Measurements from ENCODE around the gene ARSG.

DNA sequence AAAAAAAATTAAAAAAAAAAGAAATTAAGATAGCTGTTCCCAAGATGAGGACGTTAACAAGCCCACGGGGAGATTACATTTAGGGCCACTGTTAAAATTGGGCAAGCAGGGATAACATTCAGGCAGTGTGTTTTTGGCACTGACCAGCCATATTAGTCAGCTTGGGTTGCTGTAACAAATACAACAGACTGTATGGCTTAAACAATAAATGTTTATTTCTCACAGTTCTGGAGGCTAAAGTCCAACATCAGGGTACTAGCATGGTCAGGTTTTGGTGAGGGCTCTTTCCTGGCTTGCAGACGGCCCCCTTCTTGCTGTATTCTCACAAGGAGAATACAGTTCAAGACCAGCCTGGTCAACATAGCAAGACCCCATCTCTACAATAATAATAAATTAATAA, 31.3 kb downstream of the ARSG start:
- TF ChIP-seq, protein P1, sequence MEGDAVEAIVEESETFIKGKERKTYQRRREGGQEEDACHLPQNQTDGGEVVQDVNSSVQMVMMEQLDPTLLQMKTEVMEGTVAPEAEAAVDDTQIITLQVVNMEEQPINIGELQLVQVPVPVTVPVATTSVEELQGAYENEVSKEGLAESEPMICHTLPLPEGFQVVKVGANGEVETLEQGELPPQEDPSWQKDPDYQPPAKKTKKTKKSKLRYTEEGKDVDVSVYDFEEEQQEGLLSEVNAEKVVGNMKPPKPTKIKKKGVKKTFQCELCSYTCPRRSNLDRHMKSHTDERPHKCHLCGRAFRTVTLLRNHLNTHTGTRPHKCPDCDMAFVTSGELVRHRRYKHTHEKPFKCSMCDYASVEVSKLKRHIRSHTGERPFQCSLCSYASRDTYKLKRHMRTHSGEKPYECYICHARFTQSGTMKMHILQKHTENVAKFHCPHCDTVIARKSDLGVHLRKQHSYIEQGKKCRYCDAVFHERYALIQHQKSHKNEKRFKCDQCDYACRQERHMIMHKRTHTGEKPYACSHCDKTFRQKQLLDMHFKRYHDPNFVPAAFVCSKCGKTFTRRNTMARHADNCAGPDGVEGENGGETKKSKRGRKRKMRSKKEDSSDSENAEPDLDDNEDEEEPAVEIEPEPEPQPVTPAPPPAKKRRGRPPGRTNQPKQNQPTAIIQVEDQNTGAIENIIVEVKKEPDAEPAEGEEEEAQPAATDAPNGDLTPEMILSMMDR (IDR thresholded peaks at IDR 0.05; ENCODE audit: low read depth, low read length, missing input control): no peak
- no peak for TF ChIP-seq TAF1 (conservative IDR thresholded peaks at IDR 0.05)
- no peak for TF ChIP-seq SP1 (IDR thresholded peaks at IDR 0.05)
- TF ChIP-seq, protein P2, sequence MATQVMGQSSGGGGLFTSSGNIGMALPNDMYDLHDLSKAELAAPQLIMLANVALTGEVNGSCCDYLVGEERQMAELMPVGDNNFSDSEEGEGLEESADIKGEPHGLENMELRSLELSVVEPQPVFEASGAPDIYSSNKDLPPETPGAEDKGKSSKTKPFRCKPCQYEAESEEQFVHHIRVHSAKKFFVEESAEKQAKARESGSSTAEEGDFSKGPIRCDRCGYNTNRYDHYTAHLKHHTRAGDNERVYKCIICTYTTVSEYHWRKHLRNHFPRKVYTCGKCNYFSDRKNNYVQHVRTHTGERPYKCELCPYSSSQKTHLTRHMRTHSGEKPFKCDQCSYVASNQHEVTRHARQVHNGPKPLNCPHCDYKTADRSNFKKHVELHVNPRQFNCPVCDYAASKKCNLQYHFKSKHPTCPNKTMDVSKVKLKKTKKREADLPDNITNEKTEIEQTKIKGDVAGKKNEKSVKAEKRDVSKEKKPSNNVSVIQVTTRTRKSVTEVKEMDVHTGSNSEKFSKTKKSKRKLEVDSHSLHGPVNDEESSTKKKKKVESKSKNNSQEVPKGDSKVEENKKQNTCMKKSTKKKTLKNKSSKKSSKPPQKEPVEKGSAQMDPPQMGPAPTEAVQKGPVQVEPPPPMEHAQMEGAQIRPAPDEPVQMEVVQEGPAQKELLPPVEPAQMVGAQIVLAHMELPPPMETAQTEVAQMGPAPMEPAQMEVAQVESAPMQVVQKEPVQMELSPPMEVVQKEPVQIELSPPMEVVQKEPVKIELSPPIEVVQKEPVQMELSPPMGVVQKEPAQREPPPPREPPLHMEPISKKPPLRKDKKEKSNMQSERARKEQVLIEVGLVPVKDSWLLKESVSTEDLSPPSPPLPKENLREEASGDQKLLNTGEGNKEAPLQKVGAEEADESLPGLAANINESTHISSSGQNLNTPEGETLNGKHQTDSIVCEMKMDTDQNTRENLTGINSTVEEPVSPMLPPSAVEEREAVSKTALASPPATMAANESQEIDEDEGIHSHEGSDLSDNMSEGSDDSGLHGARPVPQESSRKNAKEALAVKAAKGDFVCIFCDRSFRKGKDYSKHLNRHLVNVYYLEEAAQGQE (IDR thresholded peaks at IDR 0.05): no peak
- TF ChIP-seq, protein P3, sequence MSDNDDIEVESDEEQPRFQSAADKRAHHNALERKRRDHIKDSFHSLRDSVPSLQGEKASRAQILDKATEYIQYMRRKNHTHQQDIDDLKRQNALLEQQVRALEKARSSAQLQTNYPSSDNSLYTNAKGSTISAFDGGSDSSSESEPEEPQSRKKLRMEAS (IDR thresholded peaks at IDR 0.05): no peak
- TF ChIP-seq JUND (IDR thresholded peaks at IDR 0.05): no peak
- TF ChIP-seq HNF4G (IDR thresholded peaks at IDR 0.05): no peak
- no peak for TF ChIP-seq YY1 (IDR thresholded peaks at IDR 0.05)
- TF ChIP-seq FOXA2 (IDR thresholded peaks at IDR 0.05): no peak
- no peak for TF ChIP-seq HNF4A (conservative IDR thresholded peaks at IDR 0.05)
- TF ChIP-seq RAD21 (IDR thresholded peaks at IDR 0.05): no peak
